Ovary (tissue), 3 donors: ENCODE measurements around the gene ROBO2.

Experiments used
- POLR2A ChIP-seq: fragments of 450-650 bp; IDR thresholded peaks from one replicate; pipeline ENCODE4 v1.6.1; 2017; ENCODE audit warnings: antibody characterized with exemption, mild to moderate bottlenecking, moderate library complexity
- TF ChIP-seq, protein P1 (sequence below), 3 donors: fragments of 450-650 bp in 2 of 3; fragments of 200-600 bp in 1 of 3; IDR thresholded peaks; one replicate each; pipeline versions ENCODE4 v1.5.1 to v1.8.0; 2016 to 2022; ENCODE audit warnings: antibody characterized with exemption in 3 of 3, mild to moderate bottlenecking in 1 of 3
- donor health status: DM: no; HTN: no; CAD: no.

DNA sequence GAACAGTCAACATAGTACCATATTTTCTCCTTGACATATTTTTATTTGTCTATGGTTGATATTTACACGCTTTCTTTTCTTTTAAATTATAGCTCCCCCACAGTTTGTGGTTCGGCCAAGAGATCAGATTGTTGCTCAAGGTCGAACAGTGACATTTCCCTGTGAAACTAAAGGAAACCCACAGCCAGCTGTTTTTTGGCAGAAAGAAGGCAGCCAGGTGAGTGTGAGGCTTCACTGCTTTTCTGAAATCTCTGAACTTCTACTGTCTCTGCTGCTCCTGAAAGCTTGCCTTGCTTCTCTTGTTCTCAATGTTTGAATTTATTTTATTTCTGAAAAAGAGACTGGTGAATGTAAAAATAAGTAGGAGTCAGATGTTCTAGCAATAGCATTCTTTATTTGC is 506.3 kb downstream of the ROBO2 start:
- TF ChIP-seq, protein P1, sequence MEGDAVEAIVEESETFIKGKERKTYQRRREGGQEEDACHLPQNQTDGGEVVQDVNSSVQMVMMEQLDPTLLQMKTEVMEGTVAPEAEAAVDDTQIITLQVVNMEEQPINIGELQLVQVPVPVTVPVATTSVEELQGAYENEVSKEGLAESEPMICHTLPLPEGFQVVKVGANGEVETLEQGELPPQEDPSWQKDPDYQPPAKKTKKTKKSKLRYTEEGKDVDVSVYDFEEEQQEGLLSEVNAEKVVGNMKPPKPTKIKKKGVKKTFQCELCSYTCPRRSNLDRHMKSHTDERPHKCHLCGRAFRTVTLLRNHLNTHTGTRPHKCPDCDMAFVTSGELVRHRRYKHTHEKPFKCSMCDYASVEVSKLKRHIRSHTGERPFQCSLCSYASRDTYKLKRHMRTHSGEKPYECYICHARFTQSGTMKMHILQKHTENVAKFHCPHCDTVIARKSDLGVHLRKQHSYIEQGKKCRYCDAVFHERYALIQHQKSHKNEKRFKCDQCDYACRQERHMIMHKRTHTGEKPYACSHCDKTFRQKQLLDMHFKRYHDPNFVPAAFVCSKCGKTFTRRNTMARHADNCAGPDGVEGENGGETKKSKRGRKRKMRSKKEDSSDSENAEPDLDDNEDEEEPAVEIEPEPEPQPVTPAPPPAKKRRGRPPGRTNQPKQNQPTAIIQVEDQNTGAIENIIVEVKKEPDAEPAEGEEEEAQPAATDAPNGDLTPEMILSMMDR (IDR thresholded peaks at IDR 0.05) = no peak
- TF ChIP-seq POLR2A = no peak
